Activated naive CD4-positive, alpha-beta T cell treated with anti-CD3 and anti-CD28 coated beads for 36 hours (primary cell): ENCODE data around the gene RYK. TPM values are rescaled to one million over a fixed set of nuclear protein-coding genes. Genes with fewer than 3 reads are reported as not detected.

Experiments used
- CTCF ChIA-PET: fragments of 350-600 bp; sonication (Branson Sonifier 250); formaldehyde crosslinking; loops from one replicate; lab custom pipeline; 2021; ENCODE audit warnings: antibody characterized with exemption; lab: Charles Lee
- DNase-seq: peaks from one replicate; pipeline ENCODE4 v3.0.0-alpha.2; 2020
- H3K27ac Mint-ChIP-seq: one replicate; pipeline ENCODE4 v1.8.0; 2021; ENCODE audit warnings: mild to moderate bottlenecking, mixed read lengths
- H3K27me3 Mint-ChIP-seq: one replicate; pipeline ENCODE4 v1.8.0; 2021; ENCODE audit warnings: low read depth, mixed read lengths
- H3K36me3 Mint-ChIP-seq: one replicate; pipeline ENCODE4 v1.8.0; 2021; ENCODE audit warnings: low read depth, mixed read lengths
- H3K4me1 Mint-ChIP-seq: one replicate; pipeline ENCODE4 v1.8.0; 2021; ENCODE audit warnings: low read depth, mixed read lengths
- H3K4me3 Mint-ChIP-seq: one replicate; pipeline ENCODE4 v1.8.0; 2021; ENCODE audit warnings: mild to moderate bottlenecking, moderate library complexity, mixed read lengths
- H3K9me3 Mint-ChIP-seq: one replicate; pipeline ENCODE4 v1.8.0; 2021; ENCODE audit warnings: mixed read lengths
- intact Hi-C: fragments of 100-400 bp; cut with micrococcal nuclease; formaldehyde crosslinking; loops from one replicate; pipeline ENCODE4 v1.15.1; 2023
- total RNA-seq, 2 experiments: library from RNA; stranded (reverse); gene quantifications; one replicate each; pipeline ENCODE4 v1.2.3, GENCODE V29; 2021

RYK gene
- total RNA-seq, 2 experiments from 2014 or later, result 19.5 to 19.7 TPM

DNA sequence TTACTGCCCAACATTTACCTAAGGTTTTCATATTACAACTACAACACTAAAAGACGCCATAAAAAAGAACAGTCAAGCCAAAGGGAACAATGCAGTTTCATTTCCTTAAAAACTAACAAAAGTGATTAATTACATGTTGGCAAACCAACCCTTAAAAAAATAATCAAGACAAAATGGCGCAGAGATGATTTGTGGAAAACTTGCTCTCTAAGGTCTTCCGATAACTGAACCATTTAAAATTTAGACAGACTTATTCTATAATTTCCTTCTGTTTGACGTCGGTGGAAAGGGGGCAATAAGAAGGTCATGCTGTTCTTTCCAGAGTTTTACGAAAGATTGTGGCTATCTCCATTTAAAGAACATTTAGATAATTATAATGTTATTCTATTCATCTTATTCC is 87.6 kb downstream of the RYK start:
- CTCF ChIA-PET, result no interaction called here
- H3K27me3 Mint-ChIP-seq, result no peaks in the 10 kb centered on the region
- no peaks in the 10 kb centered on the region for H3K9me3 Mint-ChIP-seq
- intact Hi-C loops, result no loop called here
- DNase-seq, result no peak
- H3K27ac Mint-ChIP-seq, result no peak overlapping the region
- H3K36me3 Mint-ChIP-seq, result peaks cover 30% of the 10 kb centered on the region
- no peak overlapping the region for H3K4me3 Mint-ChIP-seq
- no peaks in the 10 kb centered on the region for H3K4me1 Mint-ChIP-seq

DNA sequence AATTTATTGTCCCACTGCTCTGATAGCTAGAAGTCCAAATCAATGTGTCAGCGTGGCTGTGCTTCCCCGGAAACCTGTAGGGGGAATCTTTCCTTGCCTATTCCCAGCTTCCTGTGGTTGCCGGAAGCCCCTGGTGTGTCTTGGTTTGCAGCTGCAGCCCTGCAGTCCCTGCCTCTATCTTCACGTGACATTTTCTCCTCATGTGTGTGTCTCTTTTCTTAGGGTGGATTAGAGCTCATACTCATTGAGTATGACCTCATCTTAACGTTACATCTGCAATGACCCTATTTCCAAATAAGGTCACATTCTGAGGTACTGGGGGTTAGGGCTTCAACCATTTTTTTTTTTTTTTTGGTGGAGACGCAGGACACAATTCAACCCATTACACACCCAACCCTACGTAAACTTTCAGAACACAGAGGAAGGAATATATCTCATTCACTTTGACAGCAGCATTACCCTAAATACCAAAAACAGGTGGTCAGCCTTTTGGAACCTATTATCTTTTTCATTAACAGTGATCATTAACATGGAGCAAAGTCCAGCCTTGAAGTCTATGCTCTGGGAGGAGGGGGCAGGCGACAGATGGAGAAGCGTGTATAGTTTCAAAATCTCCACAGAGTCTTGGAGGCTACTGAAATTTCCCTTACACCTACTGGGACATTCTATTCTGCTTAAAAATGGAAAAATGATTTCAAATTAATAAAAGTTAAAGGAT is 88.6 kb downstream of the RYK start:
- Mint-ChIP-seq H3K4me3 (no peak overlapping the region), H3K4me1 (no peaks in the 10 kb centered on the region), H3K36me3 (peaks cover 29% of the 10 kb centered on the region), H3K27ac (no peak overlapping the region), H3K9me3 (no peaks in the 10 kb centered on the region), H3K27me3 (no peaks in the 10 kb centered on the region)
- intact Hi-C loops, result no loop called here
- no peak for DNase-seq
- CTCF ChIA-PET, result no interaction called here

DNA sequence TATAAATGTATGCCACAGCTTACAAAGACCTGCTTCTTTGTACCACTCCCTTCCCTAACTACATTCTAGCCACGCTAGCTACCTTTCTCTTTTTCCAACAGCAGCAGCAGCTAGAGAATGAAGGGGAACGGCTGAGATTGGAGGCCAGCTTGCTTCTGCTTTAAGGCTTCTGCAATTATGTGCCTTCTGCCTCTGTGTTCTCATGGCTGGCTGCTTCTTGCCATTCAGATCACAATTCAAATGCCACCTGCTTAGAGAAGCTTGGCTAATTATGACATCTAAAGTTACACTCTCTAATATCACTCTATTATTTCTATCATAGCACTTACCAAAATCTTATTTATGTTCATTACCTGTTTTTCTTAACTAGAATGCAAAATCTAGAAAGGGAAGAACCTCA is 95.2 kb downstream of the RYK start:
- CTCF ChIA-PET, result no interaction called here
- Mint-ChIP-seq H3K4me1 (no peaks in the 10 kb centered on the region), H3K4me3 (no peak overlapping the region), H3K27me3 (no peaks in the 10 kb centered on the region), H3K27ac (no peak overlapping the region), H3K9me3 (no peaks in the 10 kb centered on the region), H3K36me3 (peaks cover 36% of the 10 kb centered on the region)
- intact Hi-C loops, result no loop called here
- no peak for DNase-seq

GRCh38 chr3:134153761-134154160 is 96.9 kb downstream of the RYK start:
- CTCF ChIA-PET, result no interaction called here
- H3K27me3 Mint-ChIP-seq, result no peaks in the 10 kb centered on the region
- no peaks in the 10 kb centered on the region for H3K9me3 Mint-ChIP-seq
- H3K4me3 Mint-ChIP-seq, result no peak overlapping the region
- peaks cover 29% of the 10 kb centered on the region for H3K36me3 Mint-ChIP-seq
- H3K27ac Mint-ChIP-seq, result no peak overlapping the region
- DNase-seq, result no peak
- intact Hi-C loops, result no loop called here
- H3K4me1 Mint-ChIP-seq, result no peaks in the 10 kb centered on the region

- intact Hi-C loops, result no loop called here
- Mint-ChIP-seq H3K4me1 (no peaks in the 10 kb centered on the region), H3K27ac (no peak overlapping the region), H3K4me3 (no peak overlapping the region), H3K36me3 (peaks cover 21% of the 10 kb centered on the region), H3K27me3 (no peaks in the 10 kb centered on the region), H3K9me3 (no peaks in the 10 kb centered on the region)
- CTCF ChIA-PET, result no interaction called here
- DNase-seq, result no peak
Observed at GRCh38 chr3:134150476-134150875, 100.2 kb downstream of the RYK start.

- Mint-ChIP-seq H3K9me3 (no peaks in the 10 kb centered on the region), H3K27ac (no peak overlapping the region), H3K4me1 (no peaks in the 10 kb centered on the region), H3K36me3 (peaks cover 12% of the 10 kb centered on the region), H3K27me3 (no peaks in the 10 kb centered on the region), H3K4me3 (no peak overlapping the region)
- DNase-seq, result no peak
- CTCF ChIA-PET, result interaction anchor here (1.6 kb wide), 1 partner anchor 63 kb away, joined by 3 read pairs; no protein-coding TSS in a partner anchor
- intact Hi-C loops, result no loop called here
Observed at GRCh38 chr3:134149286-134149685, 101.4 kb downstream of the RYK start.

DNA sequence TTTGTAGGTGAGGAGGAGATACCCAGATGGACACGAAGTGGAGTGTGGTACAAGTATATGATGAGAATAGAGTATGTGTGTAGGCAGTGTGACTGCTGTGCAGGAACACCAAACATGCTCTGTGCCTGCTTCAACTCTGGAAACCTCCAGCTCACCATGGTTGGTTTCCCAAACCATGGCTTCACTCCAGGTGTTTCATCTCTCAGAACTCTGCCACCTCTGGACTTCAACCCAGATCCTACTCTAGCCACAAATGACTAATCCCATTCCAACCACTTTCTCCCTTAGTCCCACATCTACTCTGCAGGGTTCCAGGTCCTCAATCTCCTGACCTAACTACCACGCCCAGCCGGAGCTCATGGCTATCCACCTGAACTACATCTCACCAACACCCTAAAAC is 102.1 kb downstream of the RYK start:
- no peak for DNase-seq
- CTCF ChIA-PET, result interaction anchor here (0.6 to 1.6 kb wide), 2 partner anchors 63 to 162 kb away, joined by 3 read pairs; no protein-coding TSS in a partner anchor
- H3K4me3 Mint-ChIP-seq, result no peak overlapping the region
- H3K36me3 Mint-ChIP-seq, result peaks cover 6% of the 10 kb centered on the region
- H3K9me3 Mint-ChIP-seq, result no peaks in the 10 kb centered on the region
- no peaks in the 10 kb centered on the region for H3K27me3 Mint-ChIP-seq
- no peak overlapping the region for H3K27ac Mint-ChIP-seq
- H3K4me1 Mint-ChIP-seq, result no peaks in the 10 kb centered on the region
- intact Hi-C loops, result no loop called here

- intact Hi-C loops, result no loop called here
- H3K36me3 Mint-ChIP-seq, result peaks cover 2% of the 10 kb centered on the region
- no peaks in the 10 kb centered on the region for H3K27me3 Mint-ChIP-seq
- DNase-seq, result no peak
- no peaks in the 10 kb centered on the region for H3K4me1 Mint-ChIP-seq
- H3K4me3 Mint-ChIP-seq, result no peak overlapping the region
- CTCF ChIA-PET, result interaction anchor here (1.6 kb wide), 1 partner anchor 64 kb away, joined by 3 read pairs; no protein-coding TSS in a partner anchor
- no peak overlapping the region for H3K27ac Mint-ChIP-seq
- H3K9me3 Mint-ChIP-seq, result peaks cover 2% of the 10 kb centered on the region
Observed at GRCh38 chr3:134147411-134147810, 103.2 kb downstream of the RYK start.

- DNase-seq, result no peak
- Mint-ChIP-seq H3K27me3 (no peaks in the 10 kb centered on the region), H3K36me3 (peaks cover 5% of the 10 kb centered on the region), H3K9me3 (peaks cover 7% of the 10 kb centered on the region), H3K4me3 (no peak overlapping the region), H3K4me1 (no peaks in the 10 kb centered on the region), H3K27ac (no peak overlapping the region)
- intact Hi-C loops, result no loop called here
- CTCF ChIA-PET, result no interaction called here
Observed at GRCh38 chr3:134146666-134147065, 104.0 kb downstream of the RYK start.

DNA sequence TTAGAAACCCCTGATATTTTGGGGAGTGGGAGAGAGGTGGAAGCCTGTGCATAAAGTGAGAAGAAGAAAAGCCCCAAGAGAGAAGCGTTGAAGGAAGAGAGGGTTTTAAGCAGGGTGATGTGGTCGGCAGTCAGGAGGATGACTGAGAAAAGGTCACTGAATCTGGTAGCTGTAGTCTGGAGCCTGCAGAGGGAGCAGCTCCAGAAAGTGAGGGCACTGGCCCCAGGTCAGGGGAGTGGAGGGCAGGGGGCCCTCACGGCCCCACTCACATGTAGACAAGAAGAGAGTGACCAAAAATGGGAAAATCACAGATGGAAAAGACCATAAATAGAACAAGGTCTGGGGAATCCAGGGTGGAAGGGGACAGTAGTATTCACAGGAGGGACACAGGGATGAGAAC is 105.5 kb downstream of the RYK start:
- Mint-ChIP-seq H3K27ac (no peak overlapping the region), H3K9me3 (peaks cover 13% of the 10 kb centered on the region), H3K4me1 (no peaks in the 10 kb centered on the region), H3K27me3 (no peaks in the 10 kb centered on the region), H3K4me3 (no peak overlapping the region), H3K36me3 (peaks cover 15% of the 10 kb centered on the region)
- no peak for DNase-seq
- intact Hi-C loops, result no loop called here
- CTCF ChIA-PET, result no interaction called here

DNA sequence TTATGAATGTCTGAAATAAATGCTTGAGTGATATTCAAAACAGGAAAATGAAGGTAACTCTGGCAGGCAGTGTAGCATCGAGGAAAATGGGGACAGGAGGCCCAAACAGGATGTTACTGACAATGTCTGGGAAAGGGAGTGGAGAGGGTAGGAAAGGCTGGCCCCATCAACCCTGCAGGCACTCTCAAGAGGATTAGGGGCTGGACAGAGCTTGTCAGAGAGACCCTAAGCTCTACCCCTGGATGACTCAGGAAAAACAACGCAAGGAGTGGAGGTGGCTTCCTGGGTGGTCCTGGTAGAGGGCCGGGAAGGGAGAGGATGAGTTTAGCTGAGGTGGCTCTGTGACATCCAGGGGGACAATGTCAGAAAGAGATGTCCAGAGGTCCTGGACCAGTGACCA is 106.0 kb downstream of the RYK start:
- intact Hi-C loops, result no loop called here
- no peaks in the 10 kb centered on the region for H3K4me1 Mint-ChIP-seq
- H3K4me3 Mint-ChIP-seq, result no peak overlapping the region
- no peak overlapping the region for H3K27ac Mint-ChIP-seq
- CTCF ChIA-PET, result interaction anchor here (0.6 kb wide), 1 partner anchor 333 kb away, joined by 3 read pairs; no protein-coding TSS in a partner anchor
- peaks cover 15% of the 10 kb centered on the region for H3K36me3 Mint-ChIP-seq
- no peak for DNase-seq
- H3K9me3 Mint-ChIP-seq, result peaks cover 13% of the 10 kb centered on the region
- H3K27me3 Mint-ChIP-seq, result no peaks in the 10 kb centered on the region

GRCh38 chr3:134143828-134144401 is 106.7 kb downstream of the RYK start:
- H3K4me3 Mint-ChIP-seq, result no peak overlapping the region
- no peaks in the 10 kb centered on the region for H3K27me3 Mint-ChIP-seq
- intact Hi-C loops, result no loop called here
- no peaks in the 10 kb centered on the region for H3K4me1 Mint-ChIP-seq
- peaks cover 13% of the 10 kb centered on the region for H3K9me3 Mint-ChIP-seq
- CTCF ChIA-PET, result interaction anchor here (0.7 kb wide), 1 partner anchor 31 kb away, joined by 3 read pairs; no protein-coding TSS in a partner anchor
- peaks cover 15% of the 10 kb centered on the region for H3K36me3 Mint-ChIP-seq
- DNase-seq, result no peak
- H3K27ac Mint-ChIP-seq, result no peak overlapping the region

DNA sequence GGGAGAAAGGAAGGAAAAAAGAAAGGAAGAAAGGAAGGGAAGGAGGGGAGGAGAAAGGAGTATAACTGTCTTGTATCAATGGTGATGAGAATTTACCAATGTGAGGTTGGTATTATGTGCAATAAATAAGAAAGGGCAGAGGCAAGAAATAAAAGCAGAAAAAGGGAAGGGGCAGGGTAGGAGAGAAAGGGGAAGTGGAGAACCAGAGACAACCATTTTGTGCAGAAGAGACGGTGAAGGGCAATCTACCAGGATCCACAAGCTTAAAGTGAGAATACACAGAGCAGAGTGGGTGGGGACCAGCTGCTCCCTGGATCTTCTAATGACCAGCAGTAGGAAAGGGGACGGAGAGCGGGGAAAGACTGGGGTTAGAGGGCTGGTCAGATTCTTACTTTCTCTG is 114.1 kb downstream of the RYK start:
- DNase-seq, result no peak
- Mint-ChIP-seq H3K27me3 (no peaks in the 10 kb centered on the region), H3K36me3 (peaks cover 13% of the 10 kb centered on the region), H3K4me1 (no peaks in the 10 kb centered on the region), H3K27ac (no peak overlapping the region), H3K4me3 (no peak overlapping the region), H3K9me3 (peaks cover 7% of the 10 kb centered on the region)
- intact Hi-C loops, result no loop called here
- CTCF ChIA-PET, result interaction anchor here (0.5 kb wide), 1 partner anchor 10 kb away, joined by 4 read pairs; no protein-coding TSS in a partner anchor
